HAP-1 (cell line): Measurements from ENCODE around the gene KCNMB2.
"Not testable (repeated sequence)": the region's sequence is repeated elsewhere in the genome, so short reads cannot be mapped to it uniquely, and the experiment has no call there.

ENCODE experiments used
- DNase-seq, 2 experiments: peaks; one replicate each; pipeline ENCODE4 v3.0.0-alpha.2; 2016 to 2020; ENCODE audit warnings: low spot score in 2 of 2
- H3K27me3 ChIP-seq: fragments of 250-450 bp; sonication (Bioruptor Pico); 2 replicates; pipeline ENCODE4 v1.5.1; 2020; ENCODE audit warnings: low read depth, mild to moderate bottlenecking, moderate library complexity
- H3K36me3 ChIP-seq: fragments of 250-450 bp; sonication (Bioruptor Pico); replicated peaks from 2 replicates; pipeline ENCODE4 v1.5.1; 2020; ENCODE audit warnings: mild to moderate bottlenecking
- H3K4me1 ChIP-seq: fragments of 250-450 bp; sonication (Bioruptor Pico); 2 replicates; pipeline ENCODE4 v1.5.1; 2020; ENCODE audit warnings: mild to moderate bottlenecking
- H3K4me3 ChIP-seq: fragments of 250-450 bp; sonication (Bioruptor Pico); 2 replicates; pipeline ENCODE4 v1.5.1; 2020; ENCODE audit warnings: mild to moderate bottlenecking, moderate library complexity
- H3K9me3 ChIP-seq: fragments of 250-450 bp; sonication (Bioruptor Pico); 2 replicates; pipeline ENCODE4 v1.5.1; 2020; ENCODE audit warnings: mild to moderate bottlenecking, moderate library complexity
- in situ Hi-C: fragments of 300-500 bp; cut with MboI; formaldehyde crosslinking; loops from 3 replicates; pipeline ENCODE4 v1.14.3; 2020; ENCODE audit warnings: low sequenced_read_pairs, inconsistent platforms, mixed read lengths

The KCNMB2 gene

DNA sequence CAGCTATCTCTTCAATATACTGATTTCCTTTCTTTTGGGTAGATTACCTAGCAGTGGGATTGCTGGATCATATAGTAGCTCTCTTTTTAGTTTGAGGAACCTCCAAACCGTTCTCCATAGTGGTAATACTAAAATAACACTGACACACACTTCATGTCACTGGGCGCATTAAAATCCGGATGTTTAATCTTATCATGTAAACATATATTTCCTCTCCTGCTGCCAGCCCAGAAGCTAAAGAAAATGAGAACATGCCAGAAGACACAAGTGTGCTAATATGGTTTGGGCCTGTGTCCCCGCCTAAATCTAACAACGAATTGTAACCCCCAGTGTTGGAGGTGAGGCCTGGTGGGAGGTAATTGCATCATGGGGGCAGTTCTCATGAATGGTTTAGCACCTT lies 23.6 kb upstream of the KCNMB2 start:
- no peaks in the 10 kb centered on the region for H3K9me3 ChIP-seq
- in situ Hi-C loops = no loop called here
- no peaks in the 10 kb centered on the region for H3K36me3 ChIP-seq
- no peak overlapping the region for H3K4me3 ChIP-seq
- DNase-seq = no peak
- no peaks in the 10 kb centered on the region for H3K4me1 ChIP-seq
- H3K27me3 ChIP-seq = no peaks in the 10 kb centered on the region

- Histone ChIP-seq H3K36me3 (no peaks in the 10 kb centered on the region), H3K27me3 (no peaks in the 10 kb centered on the region), H3K4me3 (no peak overlapping the region), H3K9me3 (no peaks in the 10 kb centered on the region), H3K4me1 (no peaks in the 10 kb centered on the region)
- DNase-seq = no peak
- in situ Hi-C loops = no loop called here
Observed at GRCh38 chr3:178513546-178514380, 22.5 kb upstream of the KCNMB2 start.

- H3K4me1 ChIP-seq = no peaks in the 10 kb centered on the region
Observed at GRCh38 chr3:178514401-178514800, 21.8 kb upstream of the KCNMB2 start.

GRCh38 chr3:178515076-178515744 lies 21.0 kb upstream of the KCNMB2 start:
- H3K4me1 ChIP-seq, H3K36me3 ChIP-seq, H3K27me3 ChIP-seq, H3K4me3 ChIP-seq, DNase-seq, in situ Hi-C loops, H3K9me3 ChIP-seq: not testable (repeated sequence)

More at GRCh38 chr3:178514401-178514800, 21.8 kb upstream of the KCNMB2 start:
- Histone ChIP-seq H3K4me3 (no peak overlapping the region), H3K36me3 (no peaks in the 10 kb centered on the region), H3K9me3 (no peaks in the 10 kb centered on the region), H3K27me3 (no peaks in the 10 kb centered on the region)
- in situ Hi-C loops = no loop called here
- DNase-seq = no peak

DNA sequence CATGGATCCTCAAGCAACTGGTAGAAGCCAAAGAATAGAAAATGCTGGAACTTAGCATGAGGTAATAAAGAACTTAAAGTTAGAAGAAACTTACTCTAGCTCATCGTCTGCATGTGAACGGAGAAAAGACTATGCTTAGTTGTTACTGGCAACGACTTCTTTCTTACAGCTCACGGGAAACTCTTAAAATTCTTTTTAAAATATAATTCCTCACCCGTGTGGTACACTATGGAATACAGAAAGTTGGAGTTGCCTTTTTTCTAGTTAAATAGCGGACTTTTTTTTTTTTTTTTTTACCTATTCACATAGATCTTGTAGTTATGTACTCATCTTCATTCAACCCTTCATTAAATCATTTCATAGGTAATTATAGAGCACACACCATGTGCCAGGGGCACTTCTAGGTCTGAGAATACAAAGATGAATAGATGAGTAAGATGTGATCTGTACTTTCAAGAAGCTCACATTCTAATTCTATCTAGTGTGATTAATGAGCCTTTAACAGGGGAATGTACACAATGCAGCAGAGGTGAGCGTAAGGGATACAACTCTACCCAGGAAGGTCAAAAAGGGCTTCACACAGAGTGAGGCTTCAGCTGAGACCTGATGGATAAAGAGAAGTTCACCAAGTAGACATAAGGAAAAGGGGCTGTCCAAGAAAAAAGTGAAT lies 18.4 kb upstream of the KCNMB2 start:
- Histone ChIP-seq H3K9me3 (no peaks in the 10 kb centered on the region), H3K36me3 (no peaks in the 10 kb centered on the region), H3K27me3 (no peaks in the 10 kb centered on the region), H3K4me1 (no peaks in the 10 kb centered on the region), H3K4me3 (no peak overlapping the region)
- no peak for DNase-seq
- in situ Hi-C loops = no loop called here

DNA sequence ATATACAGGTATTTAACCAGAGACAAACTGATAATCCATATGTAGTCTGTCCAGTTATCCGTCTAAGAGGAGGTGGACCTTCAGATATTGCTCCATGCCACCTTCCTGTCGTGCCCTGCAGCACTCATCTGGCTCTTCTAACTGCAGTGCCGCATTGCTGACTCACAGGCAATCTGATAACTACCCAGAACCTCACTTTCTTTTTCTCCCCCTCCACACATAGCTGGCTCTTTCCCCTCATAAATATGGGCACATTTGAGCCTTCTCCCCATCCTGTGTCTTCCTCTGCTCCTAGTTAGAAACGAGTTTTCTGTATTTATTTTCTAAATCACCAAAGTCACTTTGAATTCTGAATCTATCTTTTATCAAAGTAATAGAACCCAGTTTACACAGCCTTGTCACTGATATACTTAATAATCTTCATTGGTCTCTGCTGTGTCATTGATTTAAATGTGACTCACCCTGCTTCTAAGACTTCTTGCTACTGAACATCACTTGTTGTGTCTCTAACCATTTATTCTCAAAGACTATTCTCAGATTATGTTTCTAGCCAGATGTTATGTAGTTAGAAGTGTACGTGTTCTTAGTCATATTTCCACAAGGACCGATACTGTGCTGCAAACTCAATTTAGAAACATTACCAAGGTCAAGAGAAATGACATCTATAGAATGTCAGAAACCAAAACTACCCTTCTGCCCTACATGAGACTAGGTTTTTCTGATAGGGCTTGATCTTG lies 17.4 kb upstream of the KCNMB2 start:
- Histone ChIP-seq H3K36me3 (no peaks in the 10 kb centered on the region), H3K4me1 (no peaks in the 10 kb centered on the region), H3K27me3 (no peaks in the 10 kb centered on the region), H3K9me3 (no peaks in the 10 kb centered on the region), H3K4me3 (no peak overlapping the region)
- in situ Hi-C loops = no loop called here
- DNase-seq = no peak

GRCh38 chr3:178519701-178520100 lies 16.5 kb upstream of the KCNMB2 start:
- H3K4me1 ChIP-seq = no peaks in the 10 kb centered on the region
- no peaks in the 10 kb centered on the region for H3K9me3 ChIP-seq
- no peaks in the 10 kb centered on the region for H3K36me3 ChIP-seq
- no peak for DNase-seq
- no peak overlapping the region for H3K4me3 ChIP-seq
- H3K27me3 ChIP-seq = no peaks in the 10 kb centered on the region
- in situ Hi-C loops = no loop called here

GRCh38 chr3:178520451-178520850 lies 15.8 kb upstream of the KCNMB2 start:
- Histone ChIP-seq H3K27me3 (no peaks in the 10 kb centered on the region), H3K9me3 (no peaks in the 10 kb centered on the region), H3K36me3 (no peaks in the 10 kb centered on the region), H3K4me1 (no peaks in the 10 kb centered on the region), H3K4me3 (no peak overlapping the region)
- DNase-seq = no peak
- in situ Hi-C loops = no loop called here

DNA sequence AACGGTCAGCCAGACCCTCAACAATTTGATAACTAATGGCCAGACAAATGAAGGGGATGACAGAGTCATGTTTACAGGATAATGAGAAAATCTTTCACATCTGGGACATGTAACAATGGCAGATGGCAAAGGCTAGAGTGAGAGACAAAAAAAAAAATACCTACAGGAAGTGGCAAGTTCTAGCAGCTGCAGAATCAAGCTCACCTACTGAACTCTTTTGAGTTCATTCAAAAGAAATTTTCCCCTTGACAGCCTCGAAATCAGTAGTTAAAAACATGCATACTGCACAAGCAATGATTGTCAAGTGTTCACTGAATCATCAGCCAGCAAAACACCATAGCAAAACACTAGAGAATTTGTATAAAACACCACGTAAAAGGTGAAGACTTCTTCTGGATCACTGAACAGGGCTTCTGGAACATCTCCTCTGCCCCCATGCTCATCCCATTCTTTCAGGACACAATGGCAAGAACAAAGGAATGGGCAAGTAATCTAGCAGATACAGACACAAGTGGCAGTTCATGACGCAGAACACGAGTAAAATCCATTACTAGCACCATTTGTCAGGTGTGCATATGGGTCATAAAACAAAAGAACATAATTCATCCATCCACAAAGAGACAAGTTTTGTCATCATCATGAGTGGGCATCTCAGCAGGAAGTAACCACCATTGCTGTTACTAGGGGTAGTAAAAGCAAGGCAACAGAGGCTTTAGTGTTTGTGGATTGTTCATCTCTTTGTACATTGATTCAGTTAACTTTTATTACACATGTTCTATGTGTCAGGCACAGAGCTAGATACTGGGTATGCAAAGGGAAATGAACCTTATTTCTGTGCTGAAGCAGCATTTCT lies 13.8 kb upstream of the KCNMB2 start:
- H3K4me1 ChIP-seq = no peaks in the 10 kb centered on the region
- H3K4me3 ChIP-seq = no peak overlapping the region
- in situ Hi-C loops = no loop called here
- H3K9me3 ChIP-seq = no peaks in the 10 kb centered on the region
- no peak for DNase-seq
- no peaks in the 10 kb centered on the region for H3K36me3 ChIP-seq
- no peaks in the 10 kb centered on the region for H3K27me3 ChIP-seq

DNA sequence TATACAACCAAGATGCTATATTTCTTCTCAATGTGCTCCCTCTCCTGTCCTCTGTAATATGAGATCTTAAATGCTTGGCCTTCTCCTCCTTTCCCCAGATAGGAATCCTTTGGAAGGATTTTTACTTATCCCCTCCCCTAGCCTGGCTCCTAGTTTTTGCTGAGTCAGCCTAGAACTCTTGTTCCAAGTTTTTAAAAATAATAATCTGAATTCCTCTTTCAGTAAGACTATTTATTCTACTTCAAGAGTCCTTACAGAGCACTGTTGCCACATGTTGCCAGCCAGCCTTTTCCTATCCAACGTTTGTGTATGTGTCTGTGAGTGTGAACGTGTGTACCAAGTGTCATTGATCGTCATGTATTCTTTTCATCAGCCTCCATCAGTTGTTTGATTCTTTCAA lies 11.0 kb upstream of the KCNMB2 start:
- Histone ChIP-seq H3K4me1 (peaks cover 7% of the 10 kb centered on the region), H3K4me3 (no peak overlapping the region), H3K36me3 (no peaks in the 10 kb centered on the region), H3K27me3 (no peaks in the 10 kb centered on the region), H3K9me3 (no peaks in the 10 kb centered on the region)
- in situ Hi-C loops = no loop called here
- no peak for DNase-seq

DNA sequence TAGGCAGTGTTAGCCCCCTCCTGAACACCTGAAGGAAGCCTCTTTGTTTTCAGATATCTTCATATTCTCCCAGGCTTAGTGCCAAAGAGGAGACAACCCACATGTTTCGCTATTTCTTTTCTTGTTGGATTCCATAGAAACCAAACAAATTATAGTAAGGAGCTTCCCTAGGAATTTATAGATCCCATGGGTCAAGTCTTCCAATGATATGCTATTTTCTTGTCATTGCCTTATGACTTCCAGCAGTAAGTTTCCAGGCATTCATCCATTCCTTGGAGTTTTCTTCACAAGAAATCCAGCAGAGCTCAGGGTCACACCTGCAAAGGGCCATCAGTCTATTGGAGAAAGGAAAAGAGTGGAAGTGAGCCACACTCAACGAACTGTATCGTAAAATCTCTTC lies 9.9 kb upstream of the KCNMB2 start:
- Histone ChIP-seq H3K9me3 (no peaks in the 10 kb centered on the region), H3K27me3 (no peaks in the 10 kb centered on the region), H3K36me3 (no peaks in the 10 kb centered on the region), H3K4me1 (peaks cover 7% of the 10 kb centered on the region), H3K4me3 (no peak overlapping the region)
- DNase-seq = no peak
- in situ Hi-C loops = no loop called here

DNA sequence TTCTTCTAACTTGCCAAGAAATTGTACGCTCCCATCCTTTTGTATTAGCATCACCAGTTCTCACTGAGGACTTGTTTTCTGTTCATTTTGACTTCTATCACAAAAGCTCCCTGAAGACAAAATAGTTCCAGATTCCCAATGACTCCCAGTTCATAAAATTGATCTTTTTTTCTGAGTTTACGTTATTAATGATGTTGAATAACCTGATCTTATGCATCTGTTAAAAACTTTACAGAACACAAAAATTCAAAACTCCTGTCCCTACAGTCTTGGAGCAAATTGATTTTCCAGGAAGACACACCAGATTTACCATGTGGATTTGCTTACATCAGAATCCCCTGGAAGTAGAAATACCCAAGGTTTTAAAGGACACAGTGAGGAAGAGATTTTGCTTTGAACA lies 8.3 kb upstream of the KCNMB2 start:
- no peak overlapping the region for H3K4me3 ChIP-seq
- in situ Hi-C loops = no loop called here
- DNase-seq = no peak

More for the DNA sequence above, 8.3 kb upstream of the KCNMB2 start:
- H3K9me3 ChIP-seq = no peaks in the 10 kb centered on the region
- no peaks in the 10 kb centered on the region for H3K36me3 ChIP-seq
- peaks cover 7% of the 10 kb centered on the region for H3K4me1 ChIP-seq
- no peaks in the 10 kb centered on the region for H3K27me3 ChIP-seq
